PC-9 (cell line): ENCODE data around the gene ATXN1.

ENCODE experiments used
- CTCF ChIP-seq: fragments of 200-600 bp; sonication (generic); conservative IDR thresholded peaks from 2 replicates; pipeline ENCODE4 v1.6.1; 2017; ENCODE audit warnings: mixed run types, antibody characterized with exemption, mild to moderate bottlenecking, moderate library complexity
- EZH2 ChIP-seq: fragments of 200-600 bp; sonication (generic); IDR thresholded peaks from 2 replicates; pipeline ENCODE4 v1.8.0; 2017; ENCODE audit warnings: antibody characterized with exemption, low read depth

DNA sequence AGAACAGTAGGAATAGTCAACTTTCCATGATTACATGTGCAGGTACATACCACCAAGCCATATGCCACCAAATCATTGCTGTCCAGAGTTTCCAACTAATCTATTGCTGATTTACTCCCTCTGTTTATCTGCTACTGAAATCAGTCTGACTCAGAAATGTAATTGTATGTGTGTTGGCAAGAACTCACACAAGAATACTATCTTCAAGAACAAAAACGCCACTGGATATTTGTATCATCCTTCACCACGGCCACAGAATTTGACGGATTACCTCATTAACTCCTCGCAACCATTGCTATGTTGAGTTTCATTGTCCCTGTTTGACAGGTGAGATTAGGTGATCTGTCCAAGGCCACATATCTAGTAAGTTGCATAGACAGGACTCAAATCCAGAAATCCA lies 363.6 kb downstream of the ATXN1 start:
- TF ChIP-seq CTCF (no peak), EZH2 (no peak)
